Osteoblast (primary cell): ENCODE measurements around the gene APLP1. TPM values are rescaled to one million over a fixed set of nuclear protein-coding genes. Genes with fewer than 3 reads are reported as not detected.
"Not testable (repeated sequence)": the region's sequence is repeated elsewhere in the genome, so short reads cannot be mapped to it uniquely, and the experiment has no call there.

ENCODE experiments used
- DNase-seq: peaks from one replicate; pipeline ENCODE4 v3.0.0; 2011; ENCODE audit warnings: low spot score, mixed read lengths; ENCODE audit not compliant: insufficient read length; ENCODE audit errors: missing footprints
- H2AFZ ChIP-seq: 2 replicates; pipeline ENCODE4 v1.6.0; 2011; ENCODE audit warnings: mild to moderate bottlenecking, low read length
- H3K27ac ChIP-seq: 2 replicates; pipeline ENCODE4 v1.5.1; 2011; ENCODE audit warnings: mild to moderate bottlenecking, low read depth, low read length, moderate library complexity
- H3K27me3 ChIP-seq: 2 replicates; pipeline ENCODE4 v1.6.0; 2012; ENCODE audit warnings: mild to moderate bottlenecking, control low read depth, inconsistent platforms, low read length, moderate library complexity; ENCODE audit not compliant: insufficient read depth
- H3K36me3 ChIP-seq: 2 replicates; pipeline ENCODE4 v1.5.1; 2011; ENCODE audit warnings: mild to moderate bottlenecking, low read length, control low read depth, moderate library complexity; ENCODE audit not compliant: insufficient read depth
- H3K4me1 ChIP-seq: 2 replicates; pipeline ENCODE4 v1.5.1; 2011; ENCODE audit warnings: mild to moderate bottlenecking, low read length, control low read depth, moderate library complexity; ENCODE audit not compliant: insufficient read depth
- H3K4me2 ChIP-seq: 2 replicates; pipeline ENCODE4 v1.6.0; 2011; ENCODE audit warnings: mild to moderate bottlenecking, low read length; ENCODE audit not compliant: insufficient read depth
- H3K4me3 ChIP-seq: fragments of 200-600 bp; sonication (generic); 3 replicates; pipeline ENCODE4 v1.5.1; 2012; ENCODE audit warnings: mild to moderate bottlenecking, low read length, inconsistent platforms; ENCODE audit not compliant: insufficient read depth
- H3K79me2 ChIP-seq: 2 replicates; pipeline ENCODE4 v1.6.0; 2012; ENCODE audit warnings: mild to moderate bottlenecking, low read length, control low read depth, inconsistent platforms; ENCODE audit not compliant: insufficient read depth
- H3K9me3 ChIP-seq: 2 replicates; pipeline ENCODE4 v1.5.1; 2011; ENCODE audit warnings: low read depth, low read length, control low read depth
- H4K20me1 ChIP-seq: 2 replicates; pipeline ENCODE4 v1.6.0; 2012; ENCODE audit warnings: mild to moderate bottlenecking, low read length, control low read depth; ENCODE audit not compliant: insufficient read depth
- total RNA-seq: library from RNA; depleted of rRNA; stranded (reverse); fragments of >200 nt; gene quantifications from 2 replicates; pipeline ENCODE4 v1.2.3, GENCODE V29; 2012
- TF ChIP-seq, protein P1 (sequence below): IDR thresholded peaks from 2 replicates; pipeline ENCODE4 v1.5.1; 2011; ENCODE audit warnings: mild to moderate bottlenecking, low read depth, low read length, moderate library complexity; ENCODE audit errors: extremely low read depth

APLP1 gene
- total RNA-seq, 1 donor, result 3.6 TPM

DNA sequence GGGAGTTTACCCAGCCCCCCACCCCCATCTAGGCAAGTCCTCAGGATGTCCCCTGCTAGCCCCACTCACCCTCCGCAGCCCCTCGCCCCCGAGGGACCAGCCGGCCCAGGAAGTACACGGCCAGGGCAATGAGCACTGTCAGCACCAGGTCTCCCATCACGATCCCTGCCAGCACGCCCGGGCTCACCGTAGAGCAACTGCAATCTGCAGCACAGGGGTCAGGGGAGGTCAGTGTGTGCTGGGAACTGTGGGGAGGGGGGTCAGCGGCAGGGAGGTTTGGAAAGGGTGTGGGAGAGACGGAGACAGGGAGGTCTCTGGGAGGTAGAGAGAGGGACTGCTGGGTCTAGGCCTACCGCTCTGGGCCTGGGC is 39.0 kb downstream of the APLP1 start:
- Histone ChIP-seq H3K27me3 (no peaks in the 10 kb centered on the region), H3K27ac (no peak overlapping the region), H3K79me2 (no peaks in the 10 kb centered on the region), H4K20me1 (no peaks in the 10 kb centered on the region), H3K4me2 (no peak overlapping the region), H3K9me3 (no peaks in the 10 kb centered on the region), H3K36me3 (no peaks in the 10 kb centered on the region), H2AFZ (no peak overlapping the region), H3K4me3 (no peak overlapping the region), H3K4me1 (peaks cover 7% of the 10 kb centered on the region)
- TF ChIP-seq, protein P1, sequence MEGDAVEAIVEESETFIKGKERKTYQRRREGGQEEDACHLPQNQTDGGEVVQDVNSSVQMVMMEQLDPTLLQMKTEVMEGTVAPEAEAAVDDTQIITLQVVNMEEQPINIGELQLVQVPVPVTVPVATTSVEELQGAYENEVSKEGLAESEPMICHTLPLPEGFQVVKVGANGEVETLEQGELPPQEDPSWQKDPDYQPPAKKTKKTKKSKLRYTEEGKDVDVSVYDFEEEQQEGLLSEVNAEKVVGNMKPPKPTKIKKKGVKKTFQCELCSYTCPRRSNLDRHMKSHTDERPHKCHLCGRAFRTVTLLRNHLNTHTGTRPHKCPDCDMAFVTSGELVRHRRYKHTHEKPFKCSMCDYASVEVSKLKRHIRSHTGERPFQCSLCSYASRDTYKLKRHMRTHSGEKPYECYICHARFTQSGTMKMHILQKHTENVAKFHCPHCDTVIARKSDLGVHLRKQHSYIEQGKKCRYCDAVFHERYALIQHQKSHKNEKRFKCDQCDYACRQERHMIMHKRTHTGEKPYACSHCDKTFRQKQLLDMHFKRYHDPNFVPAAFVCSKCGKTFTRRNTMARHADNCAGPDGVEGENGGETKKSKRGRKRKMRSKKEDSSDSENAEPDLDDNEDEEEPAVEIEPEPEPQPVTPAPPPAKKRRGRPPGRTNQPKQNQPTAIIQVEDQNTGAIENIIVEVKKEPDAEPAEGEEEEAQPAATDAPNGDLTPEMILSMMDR, result no peak
- no peak for DNase-seq

GRCh38 chr19:35908010-35908441 is 39.7 kb downstream of the APLP1 start, which contains the start of gene TYROBP:
Gene TYROBP, minus strand, starts transcription at chr19:35908295. Its CDS starts 67 bp downstream, at chr19:35908228.
- no peaks in the 10 kb centered on the region for H4K20me1 ChIP-seq
- no peaks in the 10 kb centered on the region for H3K9me3 ChIP-seq
- H3K79me2 ChIP-seq, result no peaks in the 10 kb centered on the region
- no peaks in the 10 kb centered on the region for H3K36me3 ChIP-seq
- H3K4me1 ChIP-seq, result peaks cover 5% of the 10 kb centered on the region
- H2AFZ ChIP-seq, result peak within 1 kb of the TSS; percentile 41
- no peaks in the 10 kb centered on the region for H3K27me3 ChIP-seq
- H3K27ac ChIP-seq, result no peak within 1 kb of the TSS
- H3K4me3 ChIP-seq, result no peak within 1 kb of the TSS
- TF ChIP-seq, protein P1, result no peak
- peak; percentile 47 for DNase-seq
- H3K4me2 ChIP-seq, result no peak within 1 kb of the TSS

DNA sequence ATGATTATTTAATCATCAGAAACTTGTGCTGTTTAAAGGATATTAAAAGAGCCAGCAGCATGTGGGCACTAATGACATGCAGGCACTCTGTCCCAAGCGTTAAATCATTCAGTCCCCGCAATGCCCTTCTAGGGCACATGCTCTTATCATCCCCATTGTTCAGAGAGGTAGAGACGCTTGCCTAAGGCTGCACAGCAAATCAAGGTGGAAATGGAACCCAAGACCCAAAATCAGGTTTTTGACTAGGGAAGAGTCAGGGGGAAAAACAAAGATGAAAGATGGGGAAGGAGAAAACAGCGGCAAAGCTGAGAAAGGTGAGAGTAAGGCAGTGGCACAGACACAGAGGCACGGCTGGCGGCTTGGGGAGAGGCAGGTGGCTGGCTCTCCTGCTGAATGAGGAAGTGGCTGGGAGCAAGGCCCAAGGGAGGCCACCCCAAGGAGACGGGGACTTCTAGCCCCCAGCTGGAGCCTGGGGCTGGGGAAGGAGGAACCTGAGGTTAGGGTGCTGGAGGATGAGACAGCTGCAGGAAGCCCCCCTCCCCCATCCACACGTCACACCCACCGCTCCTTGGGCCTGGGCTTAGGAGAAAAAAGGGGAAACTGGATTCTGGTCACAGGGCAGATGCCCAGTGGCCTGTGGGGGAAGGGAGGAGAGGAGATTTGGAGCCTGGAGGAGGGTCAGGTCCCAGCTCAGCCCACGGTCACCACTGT is 40.8 kb downstream of the APLP1 start:
- DNase-seq, result peak; percentile 51
- H3K4me3 ChIP-seq, result no peak overlapping the region
- no peak overlapping the region for H3K27ac ChIP-seq
- H3K4me1 ChIP-seq, result peaks cover 5% of the 10 kb centered on the region
- no peaks in the 10 kb centered on the region for H4K20me1 ChIP-seq
- H3K4me2 ChIP-seq, result no peak overlapping the region
- no peaks in the 10 kb centered on the region for H3K36me3 ChIP-seq
- no peak overlapping the region for H2AFZ ChIP-seq
- H3K79me2 ChIP-seq, result no peaks in the 10 kb centered on the region
- H3K27me3 ChIP-seq, result no peaks in the 10 kb centered on the region
- TF ChIP-seq, protein P1, result no peak
- H3K9me3 ChIP-seq, result no peaks in the 10 kb centered on the region

DNA sequence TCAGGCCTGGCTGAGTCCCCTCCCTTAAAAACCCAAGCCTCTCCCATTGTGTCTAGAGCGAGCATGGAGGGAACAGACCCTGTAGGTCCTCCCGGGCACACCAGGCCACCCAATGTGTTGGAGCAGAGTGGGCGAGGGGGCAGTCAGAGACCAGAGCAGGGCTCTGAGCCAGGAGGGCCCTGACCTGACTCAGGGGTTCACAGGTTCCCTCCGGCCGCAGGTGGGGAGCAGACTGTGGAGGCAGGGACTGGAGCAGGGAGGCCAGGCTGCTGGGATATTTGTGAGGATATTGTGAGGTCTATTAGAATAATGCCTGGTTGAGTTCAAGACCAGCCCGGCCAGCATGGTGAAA is 41.3 kb downstream of the APLP1 start:
- Histone ChIP-seq H2AFZ (no peak overlapping the region), H4K20me1 (no peaks in the 10 kb centered on the region), H3K9me3 (no peaks in the 10 kb centered on the region), H3K27ac (no peak overlapping the region), H3K79me2 (no peaks in the 10 kb centered on the region), H3K36me3 (no peaks in the 10 kb centered on the region), H3K27me3 (no peaks in the 10 kb centered on the region), H3K4me3 (no peak overlapping the region), H3K4me2 (no peak overlapping the region), H3K4me1 (peaks cover 5% of the 10 kb centered on the region)
- TF ChIP-seq, protein P1, result no peak
- DNase-seq, result no peak

DNA sequence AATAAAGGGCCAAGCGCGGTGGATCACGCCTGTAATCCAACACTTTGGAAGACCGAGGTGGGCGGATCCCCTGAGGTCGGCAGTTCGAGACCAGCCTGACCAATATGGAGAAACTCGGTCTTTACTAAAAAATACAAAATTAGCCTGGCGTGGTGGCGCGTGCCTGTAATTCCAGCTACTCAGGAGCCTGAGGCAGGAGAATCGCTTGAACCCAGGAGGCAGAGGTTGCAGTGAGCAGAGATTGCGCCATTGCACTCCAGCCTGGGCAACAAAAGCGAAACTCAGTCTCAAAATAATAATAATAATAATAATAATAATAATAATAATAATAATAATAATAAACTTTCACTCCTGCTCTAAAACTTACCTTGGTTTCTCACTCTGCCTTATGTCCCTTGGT is 42.0 kb downstream of the APLP1 start:
- not testable (repeated sequence) for DNase-seq, H3K27me3 ChIP-seq, H3K4me3 ChIP-seq, H4K20me1 ChIP-seq, H3K36me3 ChIP-seq, H3K27ac ChIP-seq, H2AFZ ChIP-seq, H3K79me2 ChIP-seq, H3K4me1 ChIP-seq, H3K4me2 ChIP-seq, H3K9me3 ChIP-seq
